Dendritic cell treated with granulocyte-macrophage colony-stimulating factor and Interleukin-4, amounts not matched to agents 40 ng/mL and 50 ng/mL, for 4 days (primary cell): ENCODE measurements around the gene ADCY1.
"Not testable (repeated sequence)": the region's sequence is repeated elsewhere in the genome, so short reads cannot be mapped to it uniquely, and the experiment has no call there.

Source experiments
- H3K27ac Mint-ChIP-seq: one replicate; pipeline ENCODE4 v1.8.0; 2022; ENCODE audit warnings: mild to moderate bottlenecking, mixed read lengths
- H3K27me3 Mint-ChIP-seq: one replicate; pipeline ENCODE4 v1.8.0; 2022; ENCODE audit warnings: mild to moderate bottlenecking, mixed read lengths
- H3K36me3 Mint-ChIP-seq: one replicate; pipeline ENCODE4 v1.8.0; 2022; ENCODE audit warnings: low read depth, mixed read lengths
- H3K4me1 Mint-ChIP-seq: one replicate; pipeline ENCODE4 v1.8.0; 2022; ENCODE audit warnings: low read depth, mixed read lengths
- H3K4me3 Mint-ChIP-seq: one replicate; pipeline ENCODE4 v1.8.0; 2022; ENCODE audit warnings: mild to moderate bottlenecking, moderate library complexity, mixed read lengths
- H3K9me3 Mint-ChIP-seq: one replicate; pipeline ENCODE4 v1.8.0; 2022; ENCODE audit warnings: mixed read lengths
- intact Hi-C: fragments of 100-400 bp; cut with micrococcal nuclease; formaldehyde crosslinking; loops from one replicate; pipeline ENCODE4 v1.15.0; 2022

ADCY1 gene

GRCh38 chr7:45759464-45759863 lies 185.3 kb downstream of the ADCY1 start:
- H3K27me3 Mint-ChIP-seq, H3K9me3 Mint-ChIP-seq, intact Hi-C loops, H3K4me3 Mint-ChIP-seq, H3K27ac Mint-ChIP-seq, H3K4me1 Mint-ChIP-seq: not testable (repeated sequence)
- H3K36me3 Mint-ChIP-seq = peaks cover 17% of the 10 kb centered on the region

GRCh38 chr7:45761545-45762205 lies 187.5 kb downstream of the ADCY1 start:
- H3K27me3 Mint-ChIP-seq, H3K9me3 Mint-ChIP-seq, H3K36me3 Mint-ChIP-seq, intact Hi-C loops, H3K4me3 Mint-ChIP-seq, H3K4me1 Mint-ChIP-seq: not testable (repeated sequence)
- H3K27ac Mint-ChIP-seq = peak overlapping the region; percentile 71

GRCh38 chr7:45762225-45762994 lies 188.2 kb downstream of the ADCY1 start:
- H3K36me3 Mint-ChIP-seq, intact Hi-C loops: not testable (repeated sequence)

GRCh38 chr7:45768516-45769394 lies 194.6 kb downstream of the ADCY1 start:
- H3K36me3 Mint-ChIP-seq, H3K9me3 Mint-ChIP-seq, H3K27me3 Mint-ChIP-seq, intact Hi-C loops, H3K4me1 Mint-ChIP-seq: not testable (repeated sequence)
- Mint-ChIP-seq H3K27ac (peak overlapping the region; percentile 97), H3K4me3 (peak overlapping the region; percentile 86)

More at GRCh38 chr7:45762225-45762994, 188.2 kb downstream of the ADCY1 start:
- not testable (repeated sequence) for H3K27me3 Mint-ChIP-seq, H3K9me3 Mint-ChIP-seq
- Mint-ChIP-seq H3K4me3 (peak overlapping the region; percentile 35), H3K4me1 (peaks cover 12% of the 10 kb centered on the region), H3K27ac (peak overlapping the region; percentile 71)

- H3K4me3 Mint-ChIP-seq = peak overlapping the region; percentile 86
- peak overlapping the region; percentile 97 for H3K27ac Mint-ChIP-seq
- H3K36me3 Mint-ChIP-seq, H3K9me3 Mint-ChIP-seq, H3K27me3 Mint-ChIP-seq, H3K4me1 Mint-ChIP-seq, intact Hi-C loops: not testable (repeated sequence)
Observed at GRCh38 chr7:45769626-45770025, 195.5 kb downstream of the ADCY1 start.
